GM10847 (cell line): ENCODE measurements around the gene ADAM30.

Experiments used
- POLR2A ChIP-seq: IDR thresholded peaks from 2 replicates; pipeline ENCODE4 v1.6.1; 2011; ENCODE audit not compliant: insufficient read length; ENCODE audit errors: extremely low read depth

Gene ADAM30

DNA sequence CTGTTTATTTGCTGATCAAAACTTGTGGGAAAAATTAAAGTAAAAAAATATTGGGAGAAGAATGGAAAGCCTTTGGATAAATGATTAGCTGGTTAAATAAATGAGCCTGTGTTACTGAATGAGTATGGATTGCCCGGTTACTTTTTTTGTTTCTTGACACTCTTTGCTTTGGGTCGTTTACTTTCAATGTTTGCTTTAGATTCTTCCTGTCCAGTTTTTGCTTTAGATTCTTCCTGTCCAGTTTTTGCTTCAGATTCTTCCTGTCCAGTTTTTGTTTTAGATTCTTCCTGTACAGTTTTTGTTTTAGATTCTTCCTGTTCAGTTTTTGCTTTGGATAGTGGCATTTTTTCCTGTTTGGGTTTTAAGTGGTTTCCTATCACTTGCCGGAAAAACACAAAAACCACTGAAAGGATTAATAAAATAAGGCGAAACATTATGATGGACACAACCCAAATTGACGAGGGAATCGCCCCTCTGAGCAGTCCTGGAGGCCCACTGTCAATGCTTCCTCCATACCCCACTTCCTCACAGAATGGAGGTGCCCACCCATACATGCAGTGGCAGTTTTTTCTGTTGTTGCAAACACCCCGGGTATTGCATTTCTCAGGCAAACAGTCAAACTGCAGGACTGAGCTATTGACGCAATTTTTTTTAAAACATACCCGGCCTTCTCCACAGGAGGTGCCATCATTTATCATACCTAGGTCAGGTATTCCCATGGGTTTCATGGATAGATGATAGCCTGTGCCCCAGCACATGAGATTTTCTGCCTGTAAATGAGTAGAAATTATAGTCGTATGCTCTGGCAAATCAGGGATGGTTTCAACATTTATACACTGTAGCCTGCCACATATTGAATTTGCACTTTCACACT lies 2.3 kb downstream of the ADAM30 start:
- TF ChIP-seq POLR2A: no peak

DNA sequence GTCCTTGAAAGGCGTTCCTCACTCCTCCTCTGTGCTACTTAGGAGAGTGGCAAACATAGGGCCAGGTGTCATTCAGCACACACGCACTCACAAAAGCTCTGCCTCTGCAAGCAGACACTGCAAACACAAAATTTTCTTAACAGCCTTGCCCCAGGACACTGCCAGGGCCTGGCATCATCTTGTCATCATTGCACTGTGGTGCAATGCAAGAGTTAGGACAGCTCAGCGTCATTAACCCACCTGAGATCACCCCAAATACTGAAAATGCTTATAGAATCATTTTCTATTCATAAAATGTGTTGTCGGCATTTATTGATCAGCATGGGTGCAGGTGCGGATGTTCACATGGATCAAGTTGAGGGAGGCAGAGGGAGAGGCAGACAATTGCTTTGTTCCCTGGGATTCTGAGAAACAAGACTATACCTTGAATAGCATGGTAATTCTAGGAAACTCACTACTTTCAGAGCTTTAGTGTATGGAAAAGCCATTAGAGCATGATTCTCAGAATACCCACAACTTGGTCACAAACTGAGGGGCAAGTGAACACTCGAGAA lies 3.0 kb downstream of the ADAM30 start:
- TF ChIP-seq POLR2A: no peak

DNA sequence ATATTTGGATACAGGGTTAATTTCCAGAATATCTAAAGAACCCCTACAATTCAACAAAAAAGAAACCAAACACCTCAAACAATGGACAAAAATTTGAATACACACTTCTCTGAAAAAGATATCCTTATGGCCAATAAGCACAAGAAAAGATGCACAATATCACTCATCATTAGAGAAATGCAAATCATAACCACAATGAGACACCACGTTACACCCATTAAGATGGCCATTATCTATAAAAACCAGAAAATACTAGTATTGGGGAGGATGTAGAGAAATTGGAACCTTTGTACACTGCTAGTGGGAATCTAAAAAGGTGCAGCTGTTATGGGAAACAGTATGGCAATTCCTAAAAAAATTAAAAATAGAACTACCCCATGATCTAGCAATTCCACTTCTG lies 4.9 kb downstream of the ADAM30 start:
- no peak for TF ChIP-seq POLR2A

DNA sequence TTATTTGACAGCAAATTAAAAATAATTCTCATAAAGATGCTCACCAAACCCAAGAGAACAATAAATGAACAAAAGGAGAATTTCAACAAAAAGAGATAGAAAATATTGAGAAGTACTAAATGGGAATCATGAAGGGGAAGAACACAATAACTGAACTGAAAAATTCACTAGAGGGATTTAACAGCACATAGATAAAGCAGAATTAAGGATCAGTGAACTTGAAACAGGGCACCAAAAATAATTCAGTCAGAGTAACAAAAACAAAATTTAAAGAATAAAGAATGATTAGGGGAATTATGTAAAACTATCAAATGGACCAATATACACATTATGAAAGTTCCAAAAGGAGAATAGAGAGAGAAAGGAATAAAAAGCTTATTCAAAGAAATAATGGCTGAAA lies 7.8 kb downstream of the ADAM30 start:
- TF ChIP-seq POLR2A: no peak

DNA sequence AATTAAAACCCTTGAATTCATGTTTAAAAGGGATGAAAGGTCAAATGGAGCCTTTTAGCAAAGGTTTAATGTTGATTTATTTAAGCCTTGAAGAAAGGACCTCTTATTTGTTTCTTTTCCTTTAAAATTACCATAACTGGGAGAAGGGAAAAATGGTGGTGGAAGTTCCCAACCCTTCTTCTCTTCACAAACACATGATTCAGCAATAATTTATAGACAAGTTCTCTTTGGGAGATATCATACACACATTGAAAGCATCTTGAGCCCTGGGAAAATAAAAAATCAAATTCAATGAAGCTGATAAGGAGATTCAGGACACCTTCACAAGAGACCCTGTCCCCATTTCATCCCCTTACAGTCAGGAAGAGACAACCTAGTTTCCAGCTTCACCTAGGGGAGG lies 8.9 kb downstream of the ADAM30 start:
- TF ChIP-seq POLR2A: no peak

DNA sequence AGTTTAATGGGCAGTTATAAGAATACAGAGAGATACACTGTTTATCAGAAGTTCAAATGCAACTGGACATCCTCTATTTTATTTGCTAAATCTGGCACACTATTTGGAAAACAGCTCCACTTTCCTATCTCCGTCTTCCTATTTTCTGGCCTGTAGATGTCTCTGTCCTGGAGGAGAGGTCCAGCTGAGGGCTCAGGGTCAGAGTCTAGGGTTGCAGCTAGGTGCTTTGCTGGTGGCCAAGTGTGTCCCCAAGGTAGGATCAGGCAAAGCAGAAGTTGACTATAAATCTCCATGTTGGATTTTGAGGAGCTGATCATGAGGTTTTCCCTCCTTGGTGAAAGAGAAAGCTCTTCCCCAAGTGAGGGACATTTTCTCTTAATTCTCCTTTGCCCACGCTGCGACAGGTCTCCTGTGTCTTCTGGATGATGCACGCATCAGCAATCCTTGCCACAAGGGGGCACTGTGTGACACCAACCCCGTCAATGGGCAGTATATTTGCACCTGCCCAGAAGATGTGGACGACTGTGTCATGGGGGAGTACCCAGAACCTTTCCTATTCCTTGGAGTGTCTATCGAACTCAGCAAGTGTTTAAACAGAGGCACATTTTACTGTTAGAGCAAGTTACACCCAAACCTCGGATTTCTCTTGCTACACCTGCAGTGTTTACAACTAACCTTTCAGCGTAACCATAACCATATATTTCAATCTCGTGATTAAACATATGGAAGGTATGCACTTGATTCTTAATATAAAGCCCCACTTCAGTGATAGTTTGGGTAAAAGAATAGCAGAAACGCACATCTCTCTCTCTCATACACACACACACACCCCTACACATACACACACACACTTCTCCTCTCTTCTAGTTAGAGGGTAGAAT lies 10.2 kb downstream of the ADAM30 start:
- no peak for TF ChIP-seq POLR2A

DNA sequence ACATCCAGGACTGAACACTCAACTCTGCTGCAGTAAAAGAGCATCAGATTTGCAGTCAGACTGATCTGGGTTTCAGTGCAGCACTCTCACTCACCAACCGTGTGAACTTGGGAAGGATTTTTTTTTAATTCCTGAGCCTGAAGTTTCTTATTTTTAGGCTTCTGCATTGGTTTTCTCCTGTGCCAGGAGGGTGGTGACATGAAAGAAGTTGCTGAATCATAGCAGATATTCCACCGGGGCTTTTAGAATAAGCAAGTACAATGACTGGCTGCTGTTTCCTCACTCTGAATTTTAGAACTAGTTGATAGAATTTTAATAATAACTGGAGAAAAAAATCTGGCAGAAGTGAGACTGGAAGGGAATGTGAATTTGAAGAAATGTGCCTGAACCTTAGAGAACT lies 11.6 kb downstream of the ADAM30 start:
- no peak for TF ChIP-seq POLR2A

DNA sequence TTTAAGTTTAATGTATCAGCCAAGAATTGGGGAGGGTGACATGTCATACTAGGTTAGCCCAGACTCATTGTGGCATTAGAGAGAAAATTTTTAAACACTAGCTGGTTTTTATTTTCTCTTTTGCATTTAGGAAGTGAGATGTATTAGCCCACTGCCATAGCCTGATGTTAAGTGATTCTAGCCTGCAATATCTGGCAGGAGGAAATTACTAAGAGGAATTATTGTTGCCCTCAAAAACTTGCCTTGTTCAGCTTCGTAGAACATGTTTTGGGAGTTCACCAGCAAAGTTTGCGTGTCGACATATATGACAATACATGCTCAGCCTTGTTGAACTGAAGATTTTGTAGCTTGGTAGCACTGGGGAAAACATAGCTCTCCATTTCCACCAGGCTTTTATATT lies 12.5 kb downstream of the ADAM30 start:
- no peak for TF ChIP-seq POLR2A

DNA sequence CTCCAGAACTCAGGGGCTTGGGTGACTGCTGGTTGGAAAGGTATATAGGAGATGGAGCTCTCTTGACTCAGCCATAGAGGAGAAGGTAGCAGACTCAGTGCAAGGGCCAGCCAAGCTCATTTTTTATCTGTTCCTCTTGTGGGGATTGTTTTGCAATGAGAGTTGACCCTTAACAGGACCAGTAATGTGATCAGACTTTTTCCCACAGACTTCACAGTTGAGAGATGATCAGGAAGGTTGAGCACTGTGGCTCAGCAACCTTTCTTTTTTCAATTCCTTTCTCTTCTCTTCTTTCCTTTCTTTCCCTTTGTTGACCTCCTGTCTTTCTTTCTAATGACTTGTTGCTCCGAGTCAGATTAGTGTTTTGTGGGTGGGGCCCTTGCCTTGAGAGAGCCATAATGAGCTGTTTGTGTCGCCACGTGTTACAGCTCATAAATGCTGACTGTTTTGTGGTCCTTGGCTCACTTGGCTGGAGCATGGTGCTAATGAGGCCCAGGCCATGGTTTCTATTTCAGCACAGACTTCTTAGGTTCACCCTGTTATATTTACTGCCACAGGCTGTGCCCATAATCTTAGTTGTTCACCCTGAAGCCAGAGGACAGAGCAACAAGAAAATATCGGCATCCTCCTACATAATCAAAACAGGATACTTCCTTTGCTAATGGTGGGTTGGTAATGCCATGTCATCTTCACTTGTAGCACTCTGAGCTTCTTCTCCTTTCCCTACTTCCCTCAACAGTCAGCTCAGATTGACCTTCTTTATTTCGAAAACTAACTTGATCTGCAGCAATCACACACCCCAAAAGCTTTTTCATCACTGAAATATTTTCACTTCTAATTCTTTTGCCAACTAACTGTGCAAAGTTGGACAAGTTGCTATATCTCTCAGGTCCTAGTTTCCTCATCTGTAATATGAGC lies 13.9 kb downstream of the ADAM30 start:
- no peak for TF ChIP-seq POLR2A

DNA sequence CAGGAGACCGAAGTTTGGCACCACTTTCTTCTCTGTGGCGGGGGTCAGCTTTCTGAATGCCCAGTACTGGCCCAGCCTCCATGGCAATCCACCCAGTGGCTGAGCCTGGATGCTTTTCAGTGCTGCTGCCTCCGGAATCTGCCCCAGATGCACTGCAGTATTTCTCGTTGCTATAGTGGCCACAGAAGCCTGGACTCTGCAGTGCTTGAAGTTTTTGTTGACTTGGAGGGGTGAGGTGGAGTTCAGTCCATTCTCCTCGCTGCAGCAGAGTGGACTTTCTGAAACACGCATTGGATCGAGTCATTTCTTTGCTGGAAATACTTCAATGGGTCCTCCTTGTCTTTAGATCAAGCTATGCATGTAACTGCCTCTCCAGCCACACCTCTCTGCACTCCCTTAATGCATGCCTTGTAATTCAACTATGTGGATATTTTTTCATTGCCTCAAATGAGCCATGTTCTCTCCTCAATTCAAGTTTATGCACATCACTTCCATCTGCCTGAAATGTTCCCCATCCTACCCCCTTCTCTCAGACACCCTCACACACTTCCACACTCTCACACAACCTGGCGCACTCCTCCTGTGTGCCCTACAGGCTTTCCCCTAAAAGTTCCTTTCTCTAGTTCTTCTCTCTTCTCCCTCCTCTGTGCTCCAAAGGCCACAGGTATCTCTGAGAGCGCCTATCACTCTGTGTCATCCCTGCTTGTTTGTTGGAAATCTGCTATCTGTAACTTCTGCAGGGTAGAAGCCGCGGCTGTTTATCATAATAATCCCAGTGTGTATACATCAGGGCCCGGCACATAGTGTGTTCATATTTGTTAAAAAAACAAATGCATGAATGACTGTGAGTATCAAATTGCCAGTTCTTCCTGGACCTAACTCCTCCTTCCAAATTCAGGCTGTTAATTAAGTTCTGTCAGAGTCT lies 16.5 kb downstream of the ADAM30 start:
- TF ChIP-seq POLR2A: no peak

DNA sequence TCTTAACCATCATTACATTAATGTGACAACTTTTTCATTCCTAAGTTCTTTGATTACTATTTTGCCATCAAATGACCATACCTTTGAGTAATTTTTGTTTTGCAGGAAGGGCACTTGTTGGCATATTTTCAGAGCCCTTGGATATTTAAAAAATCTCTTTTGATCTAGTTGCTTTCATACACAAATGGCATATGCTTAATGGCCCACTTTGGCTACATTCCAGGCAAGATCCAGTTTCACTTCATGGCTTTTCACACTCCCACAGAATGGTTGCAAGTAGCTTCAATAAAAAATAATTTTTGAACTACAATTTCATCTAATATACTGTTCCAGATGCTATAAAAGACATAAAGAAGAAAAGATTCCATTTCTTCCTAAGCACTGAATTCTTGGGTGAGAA lies 18.1 kb downstream of the ADAM30 start:
- TF ChIP-seq POLR2A: no peak

DNA sequence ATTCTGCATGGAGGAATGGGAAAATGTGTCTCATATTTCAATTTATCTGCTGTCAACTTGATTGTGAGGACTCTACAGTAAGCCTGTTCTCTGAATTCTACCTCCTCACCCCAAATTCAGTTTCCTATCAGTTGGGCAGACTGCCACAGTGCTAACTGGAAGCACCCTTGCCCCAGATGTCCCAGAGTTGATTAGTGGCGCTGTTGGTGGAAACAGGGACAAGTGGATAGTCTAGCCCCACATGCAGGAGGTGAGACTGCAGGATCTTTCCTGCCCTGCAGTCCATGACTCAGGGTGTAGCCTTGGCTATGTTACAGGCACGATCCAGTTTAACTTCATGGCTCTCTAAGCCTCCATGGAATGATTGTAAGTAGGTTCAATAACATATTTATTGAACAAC lies 22.1 kb downstream of the ADAM30 start:
- TF ChIP-seq POLR2A: no peak

DNA sequence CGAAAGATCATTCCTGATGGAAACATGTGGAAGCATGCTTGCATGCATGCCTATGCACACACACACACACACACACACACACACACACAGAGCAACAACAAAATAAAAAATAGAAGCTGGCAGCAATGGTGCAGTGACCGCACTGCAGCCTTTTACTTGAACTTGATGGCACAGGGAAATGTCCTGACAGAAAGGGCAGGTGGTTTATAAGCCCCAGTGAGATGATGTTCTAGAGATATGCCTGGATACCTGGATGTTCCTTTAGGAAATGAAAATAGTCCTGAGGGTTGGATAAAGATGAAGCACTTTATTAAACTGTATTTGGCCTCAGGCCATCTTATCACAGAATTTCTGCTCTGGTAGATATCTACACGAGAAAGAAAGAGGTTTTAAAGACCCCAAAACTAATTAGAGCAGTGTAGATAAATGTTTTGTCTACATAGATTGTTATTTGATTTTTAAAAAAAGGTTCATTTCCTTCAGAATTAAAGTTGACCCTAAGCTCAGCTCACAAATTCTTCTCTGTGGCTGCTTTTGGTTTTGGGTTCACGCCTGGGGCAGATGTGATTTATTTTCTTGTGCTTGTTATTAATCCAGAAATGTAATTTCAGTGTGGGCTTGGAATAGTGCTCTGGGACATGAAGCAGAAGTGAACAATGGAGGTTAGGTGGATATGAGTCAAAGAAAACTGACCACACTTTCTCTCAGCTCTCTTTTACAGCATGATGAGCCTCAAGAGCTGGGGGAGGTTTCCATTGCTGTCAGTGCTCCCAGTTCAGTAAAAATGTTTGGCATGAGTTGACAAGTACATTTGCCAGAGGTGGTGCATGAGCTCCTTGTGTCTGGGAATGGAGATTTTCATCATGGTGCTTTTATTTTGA lies 22.9 kb downstream of the ADAM30 start:
- no peak for TF ChIP-seq POLR2A
